ENCODE data around the gene SPOCD1.

Gene SPOCD1

GRCh38 chr1:31748365-31748764 is 67.5 kb downstream of the SPOCD1 start (continued):
- TF ChIP-seq, protein P1, sequence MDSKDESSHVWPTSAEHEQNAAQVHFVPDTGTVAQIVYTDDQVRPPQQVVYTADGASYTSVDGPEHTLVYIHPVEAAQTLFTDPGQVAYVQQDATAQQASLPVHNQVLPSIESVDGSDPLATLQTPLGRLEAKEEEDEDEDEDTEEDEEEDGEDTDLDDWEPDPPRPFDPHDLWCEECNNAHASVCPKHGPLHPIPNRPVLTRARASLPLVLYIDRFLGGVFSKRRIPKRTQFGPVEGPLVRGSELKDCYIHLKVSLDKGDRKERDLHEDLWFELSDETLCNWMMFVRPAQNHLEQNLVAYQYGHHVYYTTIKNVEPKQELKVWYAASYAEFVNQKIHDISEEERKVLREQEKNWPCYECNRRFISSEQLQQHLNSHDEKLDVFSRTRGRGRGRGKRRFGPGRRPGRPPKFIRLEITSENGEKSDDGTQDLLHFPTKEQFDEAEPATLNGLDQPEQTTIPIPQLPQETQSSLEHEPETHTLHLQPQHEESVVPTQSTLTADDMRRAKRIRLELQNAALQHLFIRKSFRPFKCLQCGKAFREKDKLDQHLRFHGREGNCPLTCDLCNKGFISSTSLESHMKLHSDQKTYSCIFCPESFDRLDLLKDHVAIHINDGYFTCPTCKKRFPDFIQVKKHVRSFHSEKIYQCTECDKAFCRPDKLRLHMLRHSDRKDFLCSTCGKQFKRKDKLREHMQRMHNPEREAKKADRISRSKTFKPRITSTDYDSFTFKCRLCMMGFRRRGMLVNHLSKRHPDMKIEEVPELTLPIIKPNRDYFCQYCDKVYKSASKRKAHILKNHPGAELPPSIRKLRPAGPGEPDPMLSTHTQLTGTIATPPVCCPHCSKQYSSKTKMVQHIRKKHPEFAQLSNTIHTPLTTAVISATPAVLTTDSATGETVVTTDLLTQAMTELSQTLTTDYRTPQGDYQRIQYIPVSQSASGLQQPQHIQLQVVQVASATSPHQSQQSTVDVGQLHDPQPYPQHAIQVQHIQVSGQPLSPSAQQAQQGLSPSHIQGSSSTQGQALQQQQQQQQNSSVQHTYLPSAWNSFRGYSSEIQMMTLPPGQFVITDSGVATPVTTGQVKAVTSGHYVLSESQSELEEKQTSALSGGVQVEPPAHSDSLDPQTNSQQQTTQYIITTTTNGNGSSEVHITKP (tag by site-specific recombination; IDR thresholded peaks at IDR 0.05): 0 out of 2 replicates have a peak, but pooled peaks have one; percentile 20
- TF ChIP-seq ZNF302 (tag by site-specific recombination; IDR thresholded peaks at IDR 0.05; ENCODE audit: low read depth) (no peak), ZNF791 (tag by site-specific recombination; IDR thresholded peaks at IDR 0.05) (no peak), EGR2 (tag by site-specific recombination; IDR thresholded peaks at IDR 0.05; ENCODE audit: low read depth) (peak; percentile 79), ZFHX2 (tag by site-specific recombination; conservative IDR thresholded peaks at IDR 0.05) (peak; percentile 69), ZNF704 (tag by site-specific recombination; IDR thresholded peaks at IDR 0.05) (no peak), ZNF670 (tag by site-specific recombination; IDR thresholded peaks at IDR 0.05; ENCODE audit: low read depth) (no peak), HOXD13 (CRISPR knock-in tag; IDR thresholded peaks at IDR 0.05; ENCODE audit: borderline replicate concordance) (no peak), ZNF19 (tag by site-specific recombination; IDR thresholded peaks at IDR 0.05; ENCODE audit: low read depth) (no peak), ZNF600 (tag by site-specific recombination; IDR thresholded peaks at IDR 0.05) (peak; percentile 41; the same call in 1 of the 2 replicates), SP2 (tag by site-specific recombination; IDR thresholded peaks at IDR 0.05) (no peak), ZNF132 (tag by site-specific recombination; IDR thresholded peaks at IDR 0.05; ENCODE audit: borderline replicate concordance) (no peak), ZNF114 (tag by site-specific recombination; IDR thresholded peaks at IDR 0.05) (no peak), ZNF639 (tag by site-specific recombination; IDR thresholded peaks at IDR 0.05) (no peak), ZNF48 (tag by site-specific recombination; IDR thresholded peaks at IDR 0.05) (no peak), ZNF18 (tag by site-specific recombination; IDR thresholded peaks at IDR 0.05) (no peak), GLI2 (tag by site-specific recombination; IDR thresholded peaks at IDR 0.05; ENCODE audit: borderline replicate concordance, low read depth) (no peak), TRIM28 (IDR thresholded peaks at IDR 0.05; ENCODE audit: borderline replicate concordance, low read length) (no peak), ZNF677 (tag by site-specific recombination; IDR thresholded peaks at IDR 0.05) (0 out of 2 replicates have a peak, but pooled peaks have one; percentile 9), ZNF394 (tag by site-specific recombination; IDR thresholded peaks at IDR 0.05; ENCODE audit: borderline replicate concordance) (no peak)
- TF ChIP-seq, protein P2, sequence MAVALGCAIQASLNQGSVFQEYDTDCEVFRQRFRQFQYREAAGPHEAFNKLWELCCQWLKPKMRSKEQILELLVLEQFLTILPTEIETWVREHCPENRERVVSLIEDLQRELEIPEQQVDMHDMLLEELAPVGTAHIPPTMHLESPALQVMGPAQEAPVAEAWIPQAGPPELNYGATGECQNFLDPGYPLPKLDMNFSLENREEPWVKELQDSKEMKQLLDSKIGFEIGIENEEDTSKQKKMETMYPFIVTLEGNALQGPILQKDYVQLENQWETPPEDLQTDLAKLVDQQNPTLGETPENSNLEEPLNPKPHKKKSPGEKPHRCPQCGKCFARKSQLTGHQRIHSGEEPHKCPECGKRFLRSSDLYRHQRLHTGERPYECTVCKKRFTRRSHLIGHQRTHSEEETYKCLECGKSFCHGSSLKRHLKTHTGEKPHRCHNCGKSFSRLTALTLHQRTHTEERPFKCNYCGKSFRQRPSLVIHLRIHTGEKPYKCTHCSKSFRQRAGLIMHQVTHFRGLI (tag by site-specific recombination; IDR thresholded peaks at IDR 0.05): no peak
- TF ChIP-seq, protein P3, sequence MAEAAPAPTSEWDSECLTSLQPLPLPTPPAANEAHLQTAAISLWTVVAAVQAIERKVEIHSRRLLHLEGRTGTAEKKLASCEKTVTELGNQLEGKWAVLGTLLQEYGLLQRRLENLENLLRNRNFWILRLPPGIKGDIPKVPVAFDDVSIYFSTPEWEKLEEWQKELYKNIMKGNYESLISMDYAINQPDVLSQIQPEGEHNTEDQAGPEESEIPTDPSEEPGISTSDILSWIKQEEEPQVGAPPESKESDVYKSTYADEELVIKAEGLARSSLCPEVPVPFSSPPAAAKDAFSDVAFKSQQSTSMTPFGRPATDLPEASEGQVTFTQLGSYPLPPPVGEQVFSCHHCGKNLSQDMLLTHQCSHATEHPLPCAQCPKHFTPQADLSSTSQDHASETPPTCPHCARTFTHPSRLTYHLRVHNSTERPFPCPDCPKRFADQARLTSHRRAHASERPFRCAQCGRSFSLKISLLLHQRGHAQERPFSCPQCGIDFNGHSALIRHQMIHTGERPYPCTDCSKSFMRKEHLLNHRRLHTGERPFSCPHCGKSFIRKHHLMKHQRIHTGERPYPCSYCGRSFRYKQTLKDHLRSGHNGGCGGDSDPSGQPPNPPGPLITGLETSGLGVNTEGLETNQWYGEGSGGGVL (tag by site-specific recombination; IDR thresholded peaks at IDR 0.05): peak; percentile 88

Measured in HEK293 (cell line).